Lower leg skin (tissue), 3 donors: ENCODE measurements around the gene ACKR1.

Source experiments
- POLR2A ChIP-seq, 2 donors: fragments of 450-650 bp; IDR thresholded peaks; one replicate each; pipeline ENCODE4 v1.6.1; 2016 to 2017; ENCODE audit warnings: antibody characterized with exemption in 2 of 2, mild to moderate bottlenecking in 1 of 2, moderate library complexity in 1 of 2
- TF ChIP-seq, protein P1 (sequence below), 3 donors: fragments of 450-650 bp; IDR thresholded peaks; one replicate each; pipeline ENCODE4 v1.5.1; 2016; ENCODE audit warnings: antibody characterized with exemption in 3 of 3, mild to moderate bottlenecking in 3 of 3, moderate library complexity in 2 of 3

DNA sequence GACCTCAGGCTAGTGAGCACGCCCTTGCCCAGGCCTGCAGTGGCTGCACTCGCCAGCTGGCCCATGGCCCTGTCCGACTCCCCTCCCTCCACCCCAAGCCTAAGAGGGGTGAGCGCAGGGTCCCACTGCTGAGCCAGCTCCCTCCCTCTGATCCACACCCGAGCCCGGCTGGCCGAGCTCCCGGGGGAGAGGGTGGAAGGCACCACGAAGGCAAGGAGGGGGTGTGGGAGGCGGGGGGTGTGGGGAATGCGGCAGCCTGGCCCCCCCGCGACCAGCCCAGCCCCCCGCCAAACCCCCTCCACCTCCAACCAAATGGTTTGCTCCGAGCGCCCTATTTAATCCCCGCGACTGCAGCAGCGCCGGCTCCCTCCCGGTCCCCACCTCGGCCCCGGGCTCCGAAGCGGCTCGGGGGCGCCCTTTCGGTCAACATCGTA lies 33.4 kb upstream of the ACKR1 start, which contains the start of gene CADM3:
- no peak for TF ChIP-seq POLR2A (IDR thresholded peaks at IDR 0.05)
- TF ChIP-seq, protein P1, sequence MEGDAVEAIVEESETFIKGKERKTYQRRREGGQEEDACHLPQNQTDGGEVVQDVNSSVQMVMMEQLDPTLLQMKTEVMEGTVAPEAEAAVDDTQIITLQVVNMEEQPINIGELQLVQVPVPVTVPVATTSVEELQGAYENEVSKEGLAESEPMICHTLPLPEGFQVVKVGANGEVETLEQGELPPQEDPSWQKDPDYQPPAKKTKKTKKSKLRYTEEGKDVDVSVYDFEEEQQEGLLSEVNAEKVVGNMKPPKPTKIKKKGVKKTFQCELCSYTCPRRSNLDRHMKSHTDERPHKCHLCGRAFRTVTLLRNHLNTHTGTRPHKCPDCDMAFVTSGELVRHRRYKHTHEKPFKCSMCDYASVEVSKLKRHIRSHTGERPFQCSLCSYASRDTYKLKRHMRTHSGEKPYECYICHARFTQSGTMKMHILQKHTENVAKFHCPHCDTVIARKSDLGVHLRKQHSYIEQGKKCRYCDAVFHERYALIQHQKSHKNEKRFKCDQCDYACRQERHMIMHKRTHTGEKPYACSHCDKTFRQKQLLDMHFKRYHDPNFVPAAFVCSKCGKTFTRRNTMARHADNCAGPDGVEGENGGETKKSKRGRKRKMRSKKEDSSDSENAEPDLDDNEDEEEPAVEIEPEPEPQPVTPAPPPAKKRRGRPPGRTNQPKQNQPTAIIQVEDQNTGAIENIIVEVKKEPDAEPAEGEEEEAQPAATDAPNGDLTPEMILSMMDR (IDR thresholded peaks at IDR 0.05) = no peak
